GM12878 (cell line): ENCODE results near the gene TP63.

Source experiments
- BACH1 ChIP-seq: fragments of 450-650 bp; IDR thresholded peaks from 2 replicates; pipeline ENCODE4 v1.6.1; 2017; ENCODE audit warnings: mild to moderate bottlenecking, borderline replicate concordance
- CBFB ChIP-seq: IDR thresholded peaks from 2 replicates; pipeline ENCODE4 v1.6.1; 2016; ENCODE audit warnings: antibody characterized with exemption, low read depth
- CBX5 ChIP-seq: sonication (generic); IDR thresholded peaks from 2 replicates; pipeline ENCODE4 v1.6.1; 2016; ENCODE audit warnings: low read depth, moderate library complexity, mild to moderate bottlenecking, inconsistent platforms
- CTCF ChIP-seq, 3 experiments: IDR thresholded peaks in 2 of 3; conservative IDR thresholded peaks in 1 of 3; 2 replicates each; pipeline ENCODE4 v1.5.1; 2011; ENCODE audit warnings: low read depth in 3 of 3, low read length in 3 of 3, mild to moderate bottlenecking in 3 of 3, control low read depth in 2 of 3, moderate library complexity in 2 of 3, inconsistent platforms in 1 of 3, mixed read lengths in 1 of 3; ENCODE audit not compliant: control insufficient read depth in 2 of 3, insufficient read depth in 1 of 3; ENCODE audit errors: extremely low read depth in 1 of 3
- EGR1 ChIP-seq, 2 experiments: IDR thresholded peaks; 1 replicate in 1 of 2; 2 replicates in 1 of 2; pipeline ENCODE4 v1.6.1; 2011 to 2012; ENCODE audit warnings: low read depth in 2 of 2, low read length in 2 of 2, borderline replicate concordance in 1 of 2, mild to moderate bottlenecking in 1 of 2, moderate library complexity in 1 of 2
- EP300 ChIP-seq, 2 experiments: fragments of 150-350 bp in 1 of 2; IDR thresholded peaks; 2 replicates each; pipeline ENCODE4 v1.6.1; 2011 to 2012; ENCODE audit warnings: low read depth in 2 of 2, low read length in 2 of 2, borderline replicate concordance in 1 of 2, improper control_type of control experiment in 1 of 2, inconsistent platforms in 1 of 2; ENCODE audit not compliant: control insufficient read depth in 1 of 2
- HCFC1 ChIP-seq: fragments of 150-350 bp; IDR thresholded peaks from 2 replicates; pipeline ENCODE4 v1.6.1; 2014; ENCODE audit warnings: low read length
- LARP7 ChIP-seq: fragments of 450-650 bp; IDR thresholded peaks from 2 replicates; pipeline ENCODE4 v1.6.1; 2017; ENCODE audit warnings: mild to moderate bottlenecking
- NBN ChIP-seq: fragments of 450-650 bp; IDR thresholded peaks from 2 replicates; pipeline ENCODE4 v1.6.1; 2016
- POLR2AphosphoS2 ChIP-seq: IDR thresholded peaks from 2 replicates; pipeline ENCODE4 v1.6.1; 2011; ENCODE audit warnings: low read depth, mild to moderate bottlenecking, low read length, improper control_type of control experiment, moderate library complexity
- RAD21 ChIP-seq: IDR thresholded peaks from 2 replicates; pipeline ENCODE4 v1.6.1; 2011; ENCODE audit warnings: mild to moderate bottlenecking, low read depth, low read length, moderate library complexity; ENCODE audit not compliant: insufficient read depth
- RAD51 ChIP-seq: fragments of 450-650 bp; IDR thresholded peaks from 2 replicates; pipeline ENCODE4 v1.6.1; 2016; ENCODE audit warnings: moderate library complexity, mild to moderate bottlenecking, inconsistent platforms
- ZNF274 ChIP-seq: IDR thresholded peaks from one replicate; pipeline ENCODE4 v1.8.0; 2011; ENCODE audit not compliant: insufficient read length, insufficient read depth

- TF ChIP-seq CTCF (IDR thresholded peaks at IDR 0.05 in 2 of 3, conservative IDR thresholded peaks at IDR 0.05 in 1 of 3; ENCODE audit: control insufficient read depth in 2 of 3, extremely low read depth in 1 of 3, insufficient read depth in 1 of 3, low read depth in 3 of 3, low read length in 3 of 3) (no peak), NBN (no peak), ZNF274 (no peak), RAD51 (no peak), BACH1 (no peak), EP300 (IDR thresholded peaks at IDR 0.05; ENCODE audit: borderline replicate concordance in 1 of 2, control insufficient read depth in 1 of 2, low read depth in 2 of 2, low read length in 2 of 2) (no peak), POLR2AphosphoS2 (no peak), LARP7 (no peak), HCFC1 (no peak), RAD21 (no peak), CBX5 (no peak), EGR1 (IDR thresholded peaks at IDR 0.05; ENCODE audit: borderline replicate concordance in 1 of 2, low read depth in 2 of 2, low read length in 2 of 2) (no peak), CBFB (no peak)
Observed at GRCh38 chr3:189862385-189862998, 231.3 kb downstream of the TP63 start.
